ENCODE measurements around the gene PPFIA1. TPM values are rescaled to one million over a fixed set of nuclear protein-coding genes. Genes with fewer than 3 reads are reported as not detected.

PPFIA1 gene
- total RNA-seq, 2 donors from 2014 or later: 46.9 to 47.5 TPM

- intact Hi-C loops (cut with DNase I): loop anchor here (5.0 kb wide), 1 partner anchor 58 kb away; no protein-coding TSS in a partner anchor
- no peaks in the 10 kb centered on the region for H3K9me3 ChIP-seq
- no peak for TF ChIP-seq CTCF (IDR thresholded peaks at IDR 0.05)
These were observed 5.1 kb upstream of the PPFIA1 start for GRCh38 chr11:70265341-70265740.

GRCh38 chr11:70267405-70267950, 3.0 kb upstream of the PPFIA1 start:
- H3K9me3 ChIP-seq: no peaks in the 10 kb centered on the region
- intact Hi-C loops (cut with DNase I): loop anchor here (5.0 kb wide), 1 partner anchor 60 kb away; no protein-coding TSS in a partner anchor
- H3K9ac ChIP-seq (ENCODE audit: low read depth in 2 of 2, low read length in 2 of 2): no peak overlapping the region
- DNase-seq: no peak
- no peaks in the 10 kb centered on the region for H3K27me3 ChIP-seq
- H3K4me3 ChIP-seq: no peak overlapping the region
- H3K4me1 ChIP-seq: no peaks in the 10 kb centered on the region
- TF ChIP-seq CTCF (IDR thresholded peaks at IDR 0.05): no peak
- no peaks in the 10 kb centered on the region for H3K36me3 ChIP-seq
- no peak overlapping the region for H3K27ac ChIP-seq

More at GRCh38 chr11:70265341-70265740, 5.1 kb upstream of the PPFIA1 start:
- H3K9ac ChIP-seq (ENCODE audit: low read depth in 2 of 2, low read length in 2 of 2): no peak overlapping the region
- no peaks in the 10 kb centered on the region for H3K27me3 ChIP-seq
- no peak overlapping the region for H3K27ac ChIP-seq
- DNase-seq: no peak
- H3K4me1 ChIP-seq: no peaks in the 10 kb centered on the region
- no peak overlapping the region for H3K4me3 ChIP-seq
- H3K36me3 ChIP-seq: no peaks in the 10 kb centered on the region

GRCh38 chr11:70268526-70268925, 2.0 kb upstream of the PPFIA1 start:
- TF ChIP-seq CTCF (IDR thresholded peaks at IDR 0.05): no peak
- Histone ChIP-seq H3K4me1 (no peaks in the 10 kb centered on the region), H3K4me3 (no peak overlapping the region), H3K9me3 (no peaks in the 10 kb centered on the region), H3K27ac (no peak overlapping the region), H3K27me3 (no peaks in the 10 kb centered on the region), H3K36me3 (no peaks in the 10 kb centered on the region), H3K9ac (ENCODE audit: low read depth in 2 of 2, low read length in 2 of 2) (no peak overlapping the region)
- intact Hi-C loops (cut with DNase I): loop anchor here (5.0 kb wide), 1 partner anchor 61 kb away; no protein-coding TSS in a partner anchor
- no peak for DNase-seq

GRCh38 chr11:70270877-70271648, 573 bp downstream of the PPFIA1 start:
- Histone ChIP-seq H3K9me3 (no peaks in the 10 kb centered on the region), H3K36me3 (no peaks in the 10 kb centered on the region), H3K27me3 (no peaks in the 10 kb centered on the region), H3K27ac (peak overlapping the region; percentile 86), H3K4me3 (peak overlapping the region; percentile 62), H3K4me1 (no peaks in the 10 kb centered on the region), H3K9ac (ENCODE audit: low read depth in 2 of 2, low read length in 2 of 2) (peak overlapping the region; percentile 78 to 98)
- no peak for TF ChIP-seq CTCF (IDR thresholded peaks at IDR 0.05)
- peak; percentile 36 for DNase-seq
- intact Hi-C loops (cut with DNase I): loop anchor here (10.0 kb wide), 1 partner anchor 64 kb away; no protein-coding TSS in a partner anchor

- Histone ChIP-seq H3K9me3 (no peaks in the 10 kb centered on the region), H3K4me1 (no peaks in the 10 kb centered on the region), H3K4me3 (peak overlapping the region; percentile 62), H3K27ac (peak overlapping the region; percentile 86), H3K27me3 (no peaks in the 10 kb centered on the region), H3K9ac (ENCODE audit: low read depth in 2 of 2, low read length in 2 of 2) (peak overlapping the region in 1 of 2 donors; percentile 78), H3K36me3 (no peaks in the 10 kb centered on the region)
- no peak for DNase-seq
- intact Hi-C loops (cut with DNase I): loop anchor here (10.0 kb wide), 1 partner anchor 63 kb away; no protein-coding TSS in a partner anchor
- no peak for TF ChIP-seq CTCF (IDR thresholded peaks at IDR 0.05)
These were observed 1.1 kb downstream of the PPFIA1 start for GRCh38 chr11:70271649-70271953.
